HCT116 (cell line): ENCODE data around the gene NDUFS7. TPM values are rescaled to one million over a fixed set of nuclear protein-coding genes. Genes with fewer than 3 reads are reported as not detected.

ENCODE experiments used
- ATAC-seq: fragments of 200-7000 bp; cut with Tn5 transposase; 2 replicates; pipeline ENCODE4 v1.9.1; 2020; ENCODE audit warnings: mild to moderate bottlenecking, moderate library complexity
- BruUV-seq: library from RNA; stranded (reverse); fragments of 400-500 nt; replicated peaks from 2 replicates; lab custom pipeline; 2021; lab: Mats Ljungman, UMichigan
- CTCF ChIA-PET: fragments of 300-600 bp; sonication (Branson Sonifier 250); formaldehyde crosslinking; loops from one replicate; lab custom pipeline; 2021; ENCODE audit warnings: antibody characterized with exemption; lab: Charles Lee
- POLR2A ChIA-PET: fragments of 300-600, 350-600 bp; sonication (Branson Sonifier 250); formaldehyde crosslinking; loops from one replicate; lab custom pipeline; 2021; ENCODE audit warnings: antibody characterized with exemption; lab: Charles Lee
- RAD21 ChIA-PET, 2 experiments: fragments of 300-600 bp; sonication (Branson Sonifier 250); formaldehyde crosslinking; loops; one replicate each; lab custom pipeline; 2023; ENCODE audit warnings: low total read pairs in 2 of 2; ENCODE audit not compliant: uncharacterized antibody in 2 of 2, unreplicated experiment in 2 of 2, low non-redundant PET in 1 of 2; lab: Charles Lee
- DNase-seq: peaks from one replicate; pipeline ENCODE4 v3.0.0-alpha.2; 2010; ENCODE audit warnings: low read depth, low spot score
- H2AFZ ChIP-seq: fragments of 200-600 bp; shearing (Covaris generic), sonication (generic); 2 replicates; pipeline ENCODE4 v1.6.1; 2017; ENCODE audit warnings: low read depth, mixed run types, mixed read lengths, antibody characterized with exemption, low read length; ENCODE audit not compliant: poor library complexity, severe bottlenecking
- H3K27ac ChIP-seq: 2 replicates; pipeline ENCODE4 v1.5.1; 2012; ENCODE audit warnings: low read depth, low read length
- H3K27me3 ChIP-seq: fragments of 200-600 bp; sonication (generic); 2 replicates; pipeline ENCODE4 v1.6.1; 2016; ENCODE audit warnings: mixed run types, low read length, mixed read lengths; ENCODE audit not compliant: insufficient read depth
- H3K36me3 ChIP-seq, 2 experiments: fragments of 200-500 bp in 1 of 2; fragments of 200-600 bp in 1 of 2; sonication (Bioruptor generic) in 1 of 2; sonication (generic) in 1 of 2; 2 replicates each; pipeline versions ENCODE4 v1.5.1 to v1.6.1; 2014 to 2016; ENCODE audit warnings: low read length in 2 of 2, inconsistent platforms in 1 of 2, mixed read lengths in 1 of 2, mixed run types in 1 of 2; ENCODE audit not compliant: insufficient read depth in 2 of 2, control insufficient read depth in 1 of 2
- H3K4me1 ChIP-seq, 2 experiments: fragments of 200-600 bp in 1 of 2; sonication (generic) in 1 of 2; 2 replicates each; pipeline versions ENCODE4 v1.5.1 to v1.6.1; 2012 to 2017; ENCODE audit warnings: low read length in 2 of 2, inconsistent platforms in 1 of 2, mild to moderate bottlenecking in 1 of 2, mixed read lengths in 1 of 2, mixed run types in 1 of 2, moderate library complexity in 1 of 2; ENCODE audit not compliant: insufficient read depth in 2 of 2, control insufficient read depth in 1 of 2
- H3K4me2 ChIP-seq: fragments of 200-600 bp; sonication (generic); 2 replicates; pipeline ENCODE4 v1.6.1; 2017; ENCODE audit warnings: mixed run types, low read length, mixed read lengths
- H3K4me3 ChIP-seq, 2 experiments: fragments of 200-600 bp in 1 of 2; sonication (generic) in 1 of 2; replicated peaks in 1 of 2; 2 replicates each; pipeline ENCODE4 v1.5.1; 2011 to 2016; ENCODE audit warnings: low read length in 2 of 2, control low read depth in 1 of 2, low read depth in 1 of 2, mild to moderate bottlenecking in 1 of 2, mixed read lengths in 1 of 2, mixed run types in 1 of 2
- H3K79me2 ChIP-seq: fragments of 200-600 bp; sonication (generic); 2 replicates; pipeline ENCODE4 v1.6.1; 2017; ENCODE audit warnings: mild to moderate bottlenecking, mixed run types, low read length, moderate library complexity, mixed read lengths; ENCODE audit not compliant: insufficient read depth
- H3K9ac ChIP-seq: fragments of 200-600 bp; sonication (generic); 2 replicates; pipeline ENCODE4 v1.6.1; 2016; ENCODE audit warnings: low read length, mixed read lengths
- H3K9me2 ChIP-seq: fragments of 200-600 bp; sonication (generic), shearing (Covaris generic); 2 replicates; pipeline ENCODE4 v1.6.1; 2017; ENCODE audit warnings: mixed run types, mild to moderate bottlenecking, moderate library complexity; ENCODE audit not compliant: insufficient read depth
- H3K9me3 ChIP-seq, 2 experiments: fragments of 200-500 bp in 1 of 2; fragments of 200-600 bp in 1 of 2; sonication (Bioruptor generic) in 1 of 2; sonication (generic) in 1 of 2; 2 replicates each; pipeline ENCODE4 v1.6.1; 2014 to 2017; ENCODE audit warnings: low read length in 2 of 2, mixed read lengths in 2 of 2, inconsistent platforms in 1 of 2, low read depth in 1 of 2, mild to moderate bottlenecking in 1 of 2, mixed run types in 1 of 2, moderate library complexity in 1 of 2; ENCODE audit not compliant: control insufficient read depth in 1 of 2, insufficient read depth in 1 of 2
- H4K20me1 ChIP-seq: fragments of 200-600 bp; sonication (generic), shearing (Covaris generic); 2 replicates; pipeline ENCODE4 v1.6.1; 2017; ENCODE audit warnings: mixed run types, mild to moderate bottlenecking, moderate library complexity; ENCODE audit not compliant: insufficient read depth
- ATF3 ChIP-seq: IDR thresholded peaks from 2 replicates; pipeline ENCODE4 v1.6.1; 2012
- CTCF ChIP-seq, 3 experiments: fragments of 200-600 bp in 1 of 3; sonication (generic) in 1 of 3; IDR thresholded peaks in 2 of 3; conservative IDR thresholded peaks in 1 of 3; 2 replicates each; pipeline ENCODE4 v1.5.1; 2012 to 2017; ENCODE audit warnings: low read depth in 2 of 3, low read length in 2 of 3, antibody characterized with exemption in 1 of 3, borderline replicate concordance in 1 of 3, control low read depth in 1 of 3, mild to moderate bottlenecking in 1 of 3, mixed read lengths in 1 of 3, mixed run types in 1 of 3, moderate library complexity in 1 of 3; ENCODE audit not compliant: insufficient read depth in 1 of 3
- EGR1 ChIP-seq: IDR thresholded peaks from 2 replicates; pipeline ENCODE4 v1.6.1; 2012; ENCODE audit warnings: low read depth
- ELF1 ChIP-seq: IDR thresholded peaks from 2 replicates; pipeline ENCODE4 v1.6.1; 2012; ENCODE audit warnings: low read depth, borderline replicate concordance
- FOSL1 ChIP-seq: IDR thresholded peaks from 2 replicates; pipeline ENCODE4 v1.6.1; 2012; ENCODE audit warnings: low read depth
- JUND ChIP-seq: IDR thresholded peaks from 2 replicates; pipeline ENCODE4 v1.6.1; 2012
- MAX ChIP-seq: IDR thresholded peaks from 2 replicates; pipeline ENCODE4 v1.6.1; 2012
- POLR2A ChIP-seq: IDR thresholded peaks from 2 replicates; pipeline ENCODE4 v1.7.0; 2011; ENCODE audit warnings: borderline replicate concordance; ENCODE audit not compliant: insufficient read depth, insufficient read length; ENCODE audit errors: extremely low read depth
- POLR2AphosphoS5 ChIP-seq: IDR thresholded peaks from 2 replicates; pipeline ENCODE4 v1.6.1; 2011; ENCODE audit warnings: mild to moderate bottlenecking, low read depth, low read length, moderate library complexity
- REST ChIP-seq: IDR thresholded peaks from 2 replicates; pipeline ENCODE4 v1.6.1; 2012; ENCODE audit warnings: low read depth
- SIN3A ChIP-seq: IDR thresholded peaks from 2 replicates; pipeline ENCODE4 v1.6.1; 2012; ENCODE audit warnings: low read depth
- SP1 ChIP-seq: IDR thresholded peaks from 2 replicates; pipeline ENCODE4 v1.6.1; 2012; ENCODE audit warnings: low read depth
- ZBTB33 ChIP-seq: IDR thresholded peaks from 2 replicates; pipeline ENCODE4 v1.6.1; 2011; ENCODE audit warnings: mild to moderate bottlenecking, low read length, moderate library complexity; ENCODE audit not compliant: insufficient replicate concordance; ENCODE audit errors: extremely low read depth
- ZFX ChIP-seq: fragments of 450-650 bp; IDR thresholded peaks from 2 replicates; pipeline ENCODE4 v1.6.1; 2017
- intact Hi-C: fragments of 100-400 bp; cut with micrococcal nuclease; formaldehyde crosslinking; loops from 2 replicates; pipeline ENCODE4 v1.10.0; 2022
- total RNA-seq: library from RNA; stranded (reverse); gene quantifications from one replicate; pipeline ENCODE4 v1.2.1, GENCODE V29; 2021; ENCODE audit not compliant: unreplicated experiment

Gene NDUFS7
- total RNA-seq, 1 experiment from 2014 or later = 114 TPM

- ATAC-seq (no peak), DNase-seq (no peak)
- ChIA-PET CTCF (no interaction called here), POLR2A (no interaction called here), RAD21 (no interaction called here)
- H3K9me3 ChIP-seq = no peaks in the 10 kb centered on the region
- no peak overlapping the region for H3K4me2 ChIP-seq
- H3K27me3 ChIP-seq = no peaks in the 10 kb centered on the region
- H3K36me3 ChIP-seq = no peaks in the 10 kb centered on the region
- no peaks in the 10 kb centered on the region for H3K79me2 ChIP-seq
- BruUV-seq = no TSS peak
- no peak overlapping the region for H2AFZ ChIP-seq
- intact Hi-C loops = no loop called here
- no peak overlapping the region for H3K4me3 ChIP-seq
- no peak for TF ChIP-seq FOSL1
- TF ChIP-seq POLR2AphosphoS5 = no peak
- TF ChIP-seq REST = no peak
- TF ChIP-seq SP1 = no peak
- no peak for TF ChIP-seq POLR2A
- TF ChIP-seq CTCF (IDR thresholded peaks at IDR 0.05 in 2 of 3, conservative IDR thresholded peaks at IDR 0.05 in 1 of 3; ENCODE audit: borderline replicate concordance in 1 of 3, insufficient read depth in 1 of 3, low read depth in 2 of 3, low read length in 2 of 3) = no peak
- no peak for TF ChIP-seq ZBTB33
- no peak for TF ChIP-seq EGR1
- TF ChIP-seq ATF3 = no peak
- TF ChIP-seq ELF1 = no peak
- no peak for TF ChIP-seq ZFX
- no peak for TF ChIP-seq SIN3A
- TF ChIP-seq JUND = no peak
- no peak for TF ChIP-seq MAX
- H3K4me1 ChIP-seq = no peaks in the 10 kb centered on the region
- no peaks in the 10 kb centered on the region for H4K20me1 ChIP-seq
- H3K9me2 ChIP-seq = no peaks in the 10 kb centered on the region
- no peak overlapping the region for H3K9ac ChIP-seq
- no peak overlapping the region for H3K27ac ChIP-seq
Observed at GRCh38 chr19:1343041-1343440, 40.7 kb upstream of the NDUFS7 start.
